Measurements from ENCODE around the gene VMP1.

GRCh38 chr17:59876107-59876506, 168.7 kb downstream of the VMP1 start:
- TF ChIP-seq CTCF (conservative IDR thresholded peaks at IDR 0.05): no peak
- no peak for TF ChIP-seq EZH2 (IDR thresholded peaks at IDR 0.05; ENCODE audit: low read depth)

All from PC-9 (cell line).